ENCODE measurements around the gene TIAM1. TPM values are rescaled to one million over a fixed set of nuclear protein-coding genes. Genes with fewer than 3 reads are reported as not detected.
"Not testable (repeated sequence)": the region's sequence is repeated elsewhere in the genome, so short reads cannot be mapped to it uniquely, and the experiment has no call there.

Gene TIAM1
- total RNA-seq, 1 experiment from 2014 or later = 7.8 TPM

DNA sequence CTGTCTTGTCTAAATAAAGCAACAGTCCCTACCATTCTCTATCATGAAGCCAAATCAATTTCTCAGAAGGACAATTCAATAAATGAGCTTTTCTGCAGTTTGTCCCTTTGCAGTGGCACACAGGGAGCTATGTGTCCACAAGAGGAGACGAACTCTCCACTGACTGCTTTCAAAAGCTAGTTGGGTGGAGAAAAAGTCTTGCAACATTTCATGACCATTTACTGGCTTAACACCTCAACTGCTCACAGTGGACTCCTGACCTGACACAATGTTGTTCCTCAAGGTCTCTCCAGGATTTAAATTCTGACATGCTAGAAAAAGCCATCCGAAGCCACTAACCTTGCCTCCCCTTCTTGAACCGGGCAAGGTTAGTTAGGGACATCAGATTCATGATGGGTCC is 111.7 kb downstream of the TIAM1 start:
- Histone ChIP-seq H3K27ac (no peak overlapping the region), H3K9me3 (replicated peaks) (no peaks in the 10 kb centered on the region), H3K4me3 (no peak overlapping the region), H3K27me3 (replicated peaks) (no peaks in the 10 kb centered on the region), H3K4me1 (replicated peaks) (peaks cover 14% of the 10 kb centered on the region), H3K36me3 (no peaks in the 10 kb centered on the region)
- DNase-seq (ENCODE audit: low read depth in 1 of 2, low spot score in 2 of 2) = no peak

GRCh38 chr21:31230937-31231336 is 113.1 kb downstream of the TIAM1 start:
- peaks cover 3% of the 10 kb centered on the region for H3K4me1 ChIP-seq (replicated peaks)
- H3K27me3 ChIP-seq (replicated peaks) = no peaks in the 10 kb centered on the region
- no peaks in the 10 kb centered on the region for H3K9me3 ChIP-seq (replicated peaks)
- DNase-seq (ENCODE audit: low read depth in 1 of 2, low spot score in 2 of 2) = no peak
- H3K36me3 ChIP-seq = no peaks in the 10 kb centered on the region
- H3K4me3 ChIP-seq = no peak overlapping the region
- no peak overlapping the region for H3K27ac ChIP-seq

- not testable (repeated sequence) for H3K4me1 ChIP-seq (replicated peaks); H3K27me3 ChIP-seq (replicated peaks); H3K9me3 ChIP-seq (replicated peaks); DNase-seq (ENCODE audit: low read depth in 1 of 2, low spot score in 2 of 2); H3K4me3 ChIP-seq; H3K36me3 ChIP-seq; H3K27ac ChIP-seq
These were observed 115.3 kb downstream of the TIAM1 start for GRCh38 chr21:31228723-31229122.

- DNase-seq (ENCODE audit: low read depth in 1 of 2, low spot score in 2 of 2) = no peak
- H3K9me3 ChIP-seq (replicated peaks) = no peaks in the 10 kb centered on the region
- no peaks in the 10 kb centered on the region for H3K36me3 ChIP-seq
- H3K4me3 ChIP-seq = no peak overlapping the region
- H3K4me1 ChIP-seq (replicated peaks) = no peaks in the 10 kb centered on the region
- no peak overlapping the region for H3K27ac ChIP-seq
- no peaks in the 10 kb centered on the region for H3K27me3 ChIP-seq (replicated peaks)
These were observed 118.3 kb downstream of the TIAM1 start for GRCh38 chr21:31225713-31226112.

- Histone ChIP-seq H3K4me1 (replicated peaks) (peaks cover 5% of the 10 kb centered on the region), H3K27me3 (replicated peaks) (no peaks in the 10 kb centered on the region), H3K36me3 (no peaks in the 10 kb centered on the region), H3K4me3 (no peak overlapping the region), H3K27ac (no peak overlapping the region), H3K9me3 (replicated peaks) (no peaks in the 10 kb centered on the region)
- DNase-seq (ENCODE audit: low read depth in 1 of 2, low spot score in 2 of 2) = no peak
These were observed 121.9 kb downstream of the TIAM1 start for GRCh38 chr21:31222142-31222541.

DNA sequence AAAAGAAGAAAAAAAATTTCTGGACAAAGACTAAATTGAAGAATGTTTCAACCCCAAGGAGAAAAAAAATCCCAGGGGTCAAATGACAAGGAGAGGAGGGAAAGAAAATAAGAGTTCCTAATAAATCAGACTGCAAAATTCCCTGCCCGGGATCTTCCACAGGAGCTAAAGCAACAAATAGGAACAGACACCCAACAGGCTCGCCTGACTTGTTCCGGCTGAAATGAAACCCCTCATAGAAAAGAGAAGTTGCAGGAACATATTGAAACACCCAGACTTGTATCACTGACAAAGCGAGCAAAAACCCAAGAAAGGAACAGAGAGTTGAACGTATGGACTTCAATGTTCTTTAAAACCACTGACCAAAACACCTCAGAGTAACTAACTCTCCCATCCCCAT is 123.0 kb downstream of the TIAM1 start:
- no peak for DNase-seq (ENCODE audit: low read depth in 1 of 2, low spot score in 2 of 2)
- Histone ChIP-seq H3K9me3 (replicated peaks) (no peaks in the 10 kb centered on the region), H3K4me3 (no peak overlapping the region), H3K27ac (no peak overlapping the region), H3K27me3 (replicated peaks) (no peaks in the 10 kb centered on the region), H3K4me1 (replicated peaks) (peaks cover 5% of the 10 kb centered on the region), H3K36me3 (no peaks in the 10 kb centered on the region)

GRCh38 chr21:31220575-31220974 is 123.5 kb downstream of the TIAM1 start:
- H3K9me3 ChIP-seq (replicated peaks) = no peaks in the 10 kb centered on the region
- no peaks in the 10 kb centered on the region for H3K27me3 ChIP-seq (replicated peaks)
- no peak for DNase-seq (ENCODE audit: low read depth in 1 of 2, low spot score in 2 of 2)
- peaks cover 5% of the 10 kb centered on the region for H3K4me1 ChIP-seq (replicated peaks)
- H3K4me3 ChIP-seq = no peak overlapping the region
- no peak overlapping the region for H3K27ac ChIP-seq
- no peaks in the 10 kb centered on the region for H3K36me3 ChIP-seq

DNA sequence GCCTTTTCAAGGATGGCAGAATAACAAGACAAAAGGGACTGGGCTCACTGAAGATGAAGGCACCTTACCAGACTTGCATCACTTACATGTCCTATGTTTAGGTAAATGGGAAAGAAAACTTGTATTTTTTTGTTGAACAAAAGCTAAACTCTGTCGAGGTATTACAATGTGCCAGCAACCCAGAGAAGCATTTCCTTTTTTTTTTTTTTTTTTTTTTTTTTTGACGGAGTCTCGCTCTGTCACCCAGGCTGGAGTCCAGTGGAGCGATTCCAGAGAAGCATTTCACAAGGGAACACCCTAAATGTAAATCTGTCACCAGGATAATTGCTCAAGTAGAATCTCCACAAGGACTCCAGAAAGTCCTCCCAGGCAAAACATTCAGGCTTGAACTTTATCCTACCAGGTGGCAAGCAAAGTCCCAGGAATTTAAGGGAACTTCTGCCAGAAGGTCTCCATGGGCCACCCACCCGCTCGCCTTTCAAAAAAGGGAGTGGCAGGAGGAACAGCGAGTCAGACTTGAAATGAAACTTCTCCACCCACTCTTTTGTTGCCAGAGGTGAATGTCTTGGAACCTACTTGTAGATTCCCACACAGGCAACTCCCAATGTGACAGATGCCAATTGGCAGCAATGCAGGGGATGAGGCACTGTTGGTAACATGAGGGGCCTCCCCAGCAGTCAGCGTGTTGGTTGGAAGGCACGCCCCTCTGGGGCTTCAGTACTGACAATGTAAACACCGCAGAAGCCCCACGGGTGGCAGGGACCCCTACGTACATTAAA is 125.0 kb downstream of the TIAM1 start:
- no peak overlapping the region for H3K27ac ChIP-seq
- H3K9me3 ChIP-seq (replicated peaks) = no peaks in the 10 kb centered on the region
- H3K4me1 ChIP-seq (replicated peaks) = peaks cover 5% of the 10 kb centered on the region
- no peaks in the 10 kb centered on the region for H3K36me3 ChIP-seq
- DNase-seq (ENCODE audit: low read depth in 1 of 2, low spot score in 2 of 2) = peak; percentile 31 to 46
- peak overlapping the region; percentile 9; the same call in 1 of the 2 replicates for H3K4me3 ChIP-seq
- H3K27me3 ChIP-seq (replicated peaks) = no peaks in the 10 kb centered on the region

DNA sequence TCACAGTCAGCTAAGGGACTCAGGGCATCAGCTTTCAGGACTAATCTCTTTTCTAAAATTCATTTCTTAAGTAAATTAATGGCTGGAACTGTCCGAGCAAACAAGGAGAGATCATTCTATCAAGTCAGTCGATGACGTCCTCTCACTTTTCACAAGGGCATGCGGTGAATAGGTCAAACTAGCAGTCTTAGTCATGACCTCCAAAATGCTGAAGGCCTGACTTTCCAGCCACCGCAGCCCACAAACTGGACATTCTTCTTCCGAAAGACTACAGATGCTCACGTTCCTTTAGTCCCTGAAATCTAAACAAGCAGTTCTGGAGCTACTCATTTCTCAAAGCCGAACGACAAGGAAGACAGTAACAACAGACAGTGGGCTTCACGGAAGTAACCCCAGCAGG is 127.9 kb downstream of the TIAM1 start:
- H3K27ac ChIP-seq = no peak overlapping the region
- no peak overlapping the region for H3K4me3 ChIP-seq
- H3K9me3 ChIP-seq (replicated peaks) = no peaks in the 10 kb centered on the region
- no peaks in the 10 kb centered on the region for H3K27me3 ChIP-seq (replicated peaks)
- H3K36me3 ChIP-seq = no peaks in the 10 kb centered on the region
- peaks cover 5% of the 10 kb centered on the region for H3K4me1 ChIP-seq (replicated peaks)
- DNase-seq (ENCODE audit: low read depth in 1 of 2, low spot score in 2 of 2) = no peak

DNA sequence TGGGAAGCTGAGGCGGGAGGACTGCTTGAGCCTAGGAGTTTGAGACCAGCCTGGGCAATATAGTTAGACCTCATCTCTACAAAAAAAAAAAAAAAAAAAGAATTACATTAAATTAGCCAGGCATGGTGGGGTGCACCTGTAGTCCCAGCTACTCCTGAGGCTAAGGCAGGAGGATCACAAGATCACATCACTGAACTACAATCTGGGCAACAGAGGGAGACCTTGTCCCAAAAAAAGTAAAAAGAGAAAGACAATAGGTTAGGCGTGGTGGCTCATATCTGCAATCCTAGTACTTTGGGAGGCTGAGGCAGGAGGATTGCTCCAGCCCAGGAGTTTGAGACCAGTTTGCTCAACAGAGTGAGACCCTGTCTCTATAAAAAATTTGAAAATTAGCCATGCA is 130.3 kb downstream of the TIAM1 start:
- H3K27me3 ChIP-seq (replicated peaks) = no peaks in the 10 kb centered on the region
- no peak overlapping the region for H3K27ac ChIP-seq
- DNase-seq (ENCODE audit: low read depth in 1 of 2, low spot score in 2 of 2) = no peak
- H3K36me3 ChIP-seq = no peaks in the 10 kb centered on the region; the same call in 1 of the 2 replicates
- H3K9me3 ChIP-seq (replicated peaks) = no peaks in the 10 kb centered on the region
- H3K4me1 ChIP-seq (replicated peaks) = no peaks in the 10 kb centered on the region
- H3K4me3 ChIP-seq = no peak overlapping the region

- H3K27ac ChIP-seq = no peak overlapping the region
- no peaks in the 10 kb centered on the region; the same call in 1 of the 2 replicates for H3K36me3 ChIP-seq
- no peak overlapping the region for H3K4me3 ChIP-seq
- no peaks in the 10 kb centered on the region for H3K4me1 ChIP-seq (replicated peaks)
- no peak for DNase-seq (ENCODE audit: low read depth in 1 of 2, low spot score in 2 of 2)
- H3K27me3 ChIP-seq (replicated peaks) = no peaks in the 10 kb centered on the region
- no peaks in the 10 kb centered on the region for H3K9me3 ChIP-seq (replicated peaks)
These were observed 132.2 kb downstream of the TIAM1 start for GRCh38 chr21:31211836-31212235.

DNA sequence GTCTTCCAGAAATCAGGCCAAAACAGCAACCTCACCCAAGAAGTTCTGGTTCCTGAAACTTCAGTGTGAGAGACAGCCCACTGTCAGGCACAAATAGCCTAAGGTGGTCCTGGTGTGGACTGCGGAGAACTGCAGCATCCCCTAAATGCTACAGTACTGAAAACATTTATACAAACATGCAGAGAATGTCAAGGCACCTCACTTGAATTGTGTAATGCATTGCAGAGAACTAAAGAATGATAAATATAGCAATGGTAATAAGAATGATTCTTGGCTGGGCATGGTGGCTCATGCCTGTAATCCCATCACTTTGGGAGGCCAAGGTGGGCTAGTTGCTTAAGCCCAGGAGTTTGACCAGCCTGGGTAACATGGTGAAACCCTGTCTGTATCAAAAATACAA is 138.6 kb downstream of the TIAM1 start:
- Histone ChIP-seq H3K27me3 (replicated peaks) (no peaks in the 10 kb centered on the region), H3K27ac (no peak overlapping the region), H3K36me3 (no peaks in the 10 kb centered on the region; the same call in 1 of the 2 replicates), H3K4me3 (no peak overlapping the region), H3K9me3 (replicated peaks) (no peaks in the 10 kb centered on the region), H3K4me1 (replicated peaks) (peaks cover 10% of the 10 kb centered on the region)
- no peak for DNase-seq (ENCODE audit: low read depth in 1 of 2, low spot score in 2 of 2)

DNA sequence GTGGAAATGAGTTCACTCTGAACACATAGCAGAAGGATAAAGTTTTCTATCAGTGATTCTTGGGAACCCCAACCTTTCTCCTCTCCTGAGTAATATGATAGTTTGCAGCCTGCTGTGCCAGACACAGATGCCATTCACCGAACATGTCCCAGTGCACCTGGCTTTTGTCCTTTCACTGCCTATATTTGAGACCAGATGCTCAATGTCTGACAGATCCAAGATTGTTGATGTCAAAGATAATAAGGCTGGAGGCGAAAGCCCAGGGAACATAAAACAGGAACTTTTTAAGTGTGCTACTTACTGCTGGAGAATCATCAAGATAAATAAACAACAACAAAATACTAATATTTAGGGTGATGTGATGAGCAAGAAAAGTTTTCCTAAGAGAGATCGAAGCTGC is 139.3 kb downstream of the TIAM1 start:
- peaks cover 10% of the 10 kb centered on the region for H3K4me1 ChIP-seq (replicated peaks)
- H3K4me3 ChIP-seq = no peak overlapping the region
- no peak overlapping the region for H3K27ac ChIP-seq
- no peaks in the 10 kb centered on the region for H3K27me3 ChIP-seq (replicated peaks)
- no peaks in the 10 kb centered on the region; the same call in 1 of the 2 replicates for H3K36me3 ChIP-seq
- no peaks in the 10 kb centered on the region for H3K9me3 ChIP-seq (replicated peaks)
- no peak for DNase-seq (ENCODE audit: low read depth in 1 of 2, low spot score in 2 of 2)

DNA sequence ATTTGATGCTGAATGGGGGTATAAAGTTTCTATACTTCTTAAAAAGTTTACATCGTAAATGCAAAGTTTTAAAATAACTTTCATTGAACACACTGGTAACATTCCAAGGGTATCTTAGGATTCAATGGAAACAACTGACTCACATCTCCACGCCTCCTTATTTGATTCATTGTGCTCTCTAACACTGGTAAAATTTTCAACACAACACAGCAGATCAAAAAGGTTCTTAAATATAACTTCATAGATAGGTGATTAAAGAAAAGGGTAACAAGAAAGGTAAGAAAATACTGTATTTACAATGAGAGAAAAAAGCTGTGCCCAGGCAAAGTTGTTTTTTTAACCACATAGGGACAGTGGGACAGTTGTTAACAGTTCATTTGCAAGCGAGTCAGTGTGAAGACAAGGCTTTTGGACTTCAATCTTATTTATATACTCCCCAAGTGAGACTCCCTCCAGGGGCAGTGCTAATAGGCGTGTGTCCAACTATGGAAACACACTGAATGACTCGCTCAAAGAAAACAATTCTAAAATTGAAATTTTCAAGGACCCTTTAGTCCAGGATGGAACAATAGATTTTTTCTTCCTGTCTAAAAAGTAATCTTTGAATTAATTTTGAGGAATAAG is 140.5 kb downstream of the TIAM1 start:
- no peaks in the 10 kb centered on the region for H3K36me3 ChIP-seq
- H3K4me1 ChIP-seq (replicated peaks) = peaks cover 10% of the 10 kb centered on the region
- H3K4me3 ChIP-seq = no peak overlapping the region
- no peak overlapping the region for H3K27ac ChIP-seq
- H3K27me3 ChIP-seq (replicated peaks) = no peaks in the 10 kb centered on the region
- no peaks in the 10 kb centered on the region for H3K9me3 ChIP-seq (replicated peaks)
- DNase-seq (ENCODE audit: low read depth in 1 of 2, low spot score in 2 of 2) = peak in 1 of 2 experiments; percentile 19
